Measurements from ENCODE around the gene SPDYA. TPM values are rescaled to one million over a fixed set of nuclear protein-coding genes. Genes with fewer than 3 reads are reported as not detected.

The SPDYA gene
- total RNA-seq, 4 donors from 2014 or later: 3.2 to 7.3 TPM; not detected in 2

DNA sequence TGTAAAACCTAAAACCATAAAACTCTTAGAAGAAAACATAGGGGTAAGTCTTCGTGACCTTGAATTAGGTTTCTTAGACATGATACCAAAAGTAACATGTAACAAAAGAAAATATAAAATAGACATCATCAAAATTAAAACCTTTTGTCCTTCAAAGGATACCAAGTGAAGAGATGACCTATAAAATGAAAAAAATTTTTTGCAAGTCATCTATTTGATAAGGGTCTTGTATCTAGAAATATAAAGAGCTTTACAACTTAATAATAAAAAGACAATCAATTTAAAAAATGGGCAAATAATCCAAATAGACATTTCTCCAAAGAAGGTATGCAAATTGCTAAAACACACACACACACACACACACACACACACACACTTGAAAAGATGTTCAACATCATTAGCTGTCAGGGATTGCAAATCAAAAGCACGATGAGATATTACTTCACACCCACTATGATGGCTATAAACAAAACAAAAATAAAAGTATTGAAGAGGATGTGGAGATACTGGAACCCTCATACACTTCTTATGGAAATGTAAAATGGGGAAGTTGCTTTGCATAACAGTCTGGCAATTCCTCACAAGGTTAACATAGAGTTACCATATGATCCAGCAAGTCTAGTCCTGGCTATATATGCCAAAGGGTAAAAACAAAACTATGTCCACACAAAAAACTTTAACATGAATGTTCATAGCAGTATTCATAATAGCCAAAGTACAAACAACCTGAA is 23.3 kb downstream of the SPDYA start:
- no peak for DNase-seq
- intact Hi-C loops (cut with DNase I; ENCODE audit: low total_unique reads): no loop called here
- no peaks in the 10 kb centered on the region for H3K36me3 ChIP-seq
- no peaks in the 10 kb centered on the region for H3K4me1 ChIP-seq
- no peaks in the 10 kb centered on the region for H3K27me3 ChIP-seq
- TF ChIP-seq POLR2A (IDR thresholded peaks at IDR 0.05): no peak
- TF ChIP-seq, protein P1, sequence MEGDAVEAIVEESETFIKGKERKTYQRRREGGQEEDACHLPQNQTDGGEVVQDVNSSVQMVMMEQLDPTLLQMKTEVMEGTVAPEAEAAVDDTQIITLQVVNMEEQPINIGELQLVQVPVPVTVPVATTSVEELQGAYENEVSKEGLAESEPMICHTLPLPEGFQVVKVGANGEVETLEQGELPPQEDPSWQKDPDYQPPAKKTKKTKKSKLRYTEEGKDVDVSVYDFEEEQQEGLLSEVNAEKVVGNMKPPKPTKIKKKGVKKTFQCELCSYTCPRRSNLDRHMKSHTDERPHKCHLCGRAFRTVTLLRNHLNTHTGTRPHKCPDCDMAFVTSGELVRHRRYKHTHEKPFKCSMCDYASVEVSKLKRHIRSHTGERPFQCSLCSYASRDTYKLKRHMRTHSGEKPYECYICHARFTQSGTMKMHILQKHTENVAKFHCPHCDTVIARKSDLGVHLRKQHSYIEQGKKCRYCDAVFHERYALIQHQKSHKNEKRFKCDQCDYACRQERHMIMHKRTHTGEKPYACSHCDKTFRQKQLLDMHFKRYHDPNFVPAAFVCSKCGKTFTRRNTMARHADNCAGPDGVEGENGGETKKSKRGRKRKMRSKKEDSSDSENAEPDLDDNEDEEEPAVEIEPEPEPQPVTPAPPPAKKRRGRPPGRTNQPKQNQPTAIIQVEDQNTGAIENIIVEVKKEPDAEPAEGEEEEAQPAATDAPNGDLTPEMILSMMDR (IDR thresholded peaks at IDR 0.05): no peak
- H3K27ac ChIP-seq: no peak overlapping the region
- no peak overlapping the region for H3K4me3 ChIP-seq
- no peaks in the 10 kb centered on the region for H3K9me3 ChIP-seq

DNA sequence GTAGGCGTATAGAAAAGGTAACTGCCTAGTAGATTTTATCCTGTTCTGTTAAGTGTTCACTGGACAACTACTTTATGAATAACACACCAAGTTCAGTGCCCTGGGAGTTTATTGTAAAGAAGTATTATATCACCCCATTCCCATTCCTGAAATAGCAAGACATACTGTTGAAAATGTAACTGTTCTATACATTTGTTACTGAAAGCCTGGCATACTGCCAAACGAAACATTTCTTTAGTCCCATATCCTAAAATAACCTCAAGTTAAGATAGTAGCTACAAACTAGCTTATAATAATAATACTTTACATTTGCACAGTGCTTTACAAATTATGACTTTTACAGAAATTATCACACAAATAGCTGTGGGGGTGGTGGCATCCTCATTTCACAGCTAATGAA is 25.1 kb downstream of the SPDYA start:
- intact Hi-C loops (cut with DNase I; ENCODE audit: low total_unique reads): no loop called here
- Histone ChIP-seq H3K36me3 (no peaks in the 10 kb centered on the region), H3K4me3 (no peak overlapping the region), H3K27ac (no peak overlapping the region), H3K9me3 (no peaks in the 10 kb centered on the region), H3K4me1 (no peaks in the 10 kb centered on the region), H3K27me3 (no peaks in the 10 kb centered on the region)
- TF ChIP-seq, protein P1 (IDR thresholded peaks at IDR 0.05): no peak
- TF ChIP-seq POLR2A (IDR thresholded peaks at IDR 0.05): no peak
- DNase-seq: no peak

DNA sequence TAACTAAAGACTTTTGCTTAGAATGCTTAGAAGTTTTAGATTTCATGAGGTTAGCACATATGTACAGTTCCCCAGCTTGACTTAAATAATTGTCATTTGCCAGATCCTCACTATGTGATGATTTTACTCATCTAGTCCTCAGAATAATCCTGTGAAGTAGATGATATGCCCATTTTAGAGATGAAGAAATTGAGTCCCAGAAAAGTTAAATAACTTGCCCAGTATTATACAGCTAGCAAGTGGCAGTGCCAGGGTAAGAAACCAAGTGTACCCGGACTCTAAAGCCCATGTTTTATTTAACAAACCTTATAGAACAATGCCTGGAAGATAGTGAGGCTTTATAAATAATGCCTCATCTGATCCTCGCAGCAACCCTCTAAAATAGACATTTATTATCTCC is 28.3 kb downstream of the SPDYA start:
- Histone ChIP-seq H3K27me3 (no peaks in the 10 kb centered on the region), H3K9me3 (no peaks in the 10 kb centered on the region), H3K4me3 (no peak overlapping the region), H3K36me3 (no peaks in the 10 kb centered on the region), H3K27ac (no peak overlapping the region), H3K4me1 (no peaks in the 10 kb centered on the region)
- TF ChIP-seq, protein P1 (IDR thresholded peaks at IDR 0.05): no peak
- TF ChIP-seq POLR2A (IDR thresholded peaks at IDR 0.05): no peak
- no peak for DNase-seq
- intact Hi-C loops (cut with DNase I; ENCODE audit: low total_unique reads): no loop called here

DNA sequence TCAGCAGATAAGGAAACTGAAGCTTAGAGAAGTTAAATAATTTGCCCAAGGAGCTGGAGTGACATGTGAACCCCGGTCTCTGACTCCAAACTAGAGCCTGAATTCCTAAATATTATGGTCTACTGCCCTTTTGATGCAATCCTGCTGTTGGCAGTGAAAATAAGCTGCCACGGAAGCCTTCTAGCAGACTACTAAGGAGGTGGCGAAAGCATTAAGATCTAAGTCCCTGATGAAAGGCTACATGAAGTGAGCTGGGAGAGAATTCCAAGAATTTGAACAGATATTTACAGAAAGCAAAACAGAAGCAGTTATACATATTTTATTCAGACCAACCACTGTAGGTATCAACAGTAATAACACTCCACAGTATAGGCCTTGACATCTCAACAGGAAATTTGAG is 31.4 kb downstream of the SPDYA start:
- DNase-seq: no peak
- intact Hi-C loops (cut with DNase I; ENCODE audit: low total_unique reads): no loop called here
- no peaks in the 10 kb centered on the region for H3K4me1 ChIP-seq
- TF ChIP-seq, protein P1 (IDR thresholded peaks at IDR 0.05): no peak
- no peak for TF ChIP-seq POLR2A (IDR thresholded peaks at IDR 0.05)
- no peaks in the 10 kb centered on the region for H3K27me3 ChIP-seq
- H3K36me3 ChIP-seq: no peaks in the 10 kb centered on the region
- H3K4me3 ChIP-seq: no peak overlapping the region
- no peak overlapping the region for H3K27ac ChIP-seq
- no peaks in the 10 kb centered on the region for H3K9me3 ChIP-seq

DNA sequence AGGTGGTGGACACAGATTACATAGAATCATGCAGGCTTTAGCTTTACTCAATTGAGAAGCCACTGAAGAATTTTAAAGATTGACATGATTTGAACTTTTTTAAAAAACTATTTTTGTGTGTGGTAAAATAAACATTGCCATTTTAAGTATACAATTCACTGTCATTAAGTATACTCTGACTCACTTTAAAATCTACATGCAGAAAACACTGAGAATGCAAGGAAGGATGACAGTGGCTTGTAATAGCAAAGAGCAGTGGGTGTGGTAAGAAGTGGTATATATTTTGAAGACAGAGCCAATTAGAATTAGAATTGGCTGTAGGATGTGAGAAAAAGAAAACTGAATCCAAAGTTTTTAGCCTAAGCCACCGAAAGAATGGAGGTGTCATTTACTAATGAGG is 44.6 kb downstream of the SPDYA start:
- Histone ChIP-seq H3K27ac (no peak overlapping the region), H3K36me3 (no peaks in the 10 kb centered on the region), H3K27me3 (no peaks in the 10 kb centered on the region), H3K4me1 (no peaks in the 10 kb centered on the region), H3K4me3 (no peak overlapping the region), H3K9me3 (no peaks in the 10 kb centered on the region)
- TF ChIP-seq POLR2A (IDR thresholded peaks at IDR 0.05): no peak
- TF ChIP-seq, protein P1 (IDR thresholded peaks at IDR 0.05): no peak
- intact Hi-C loops (cut with DNase I; ENCODE audit: low total_unique reads): no loop called here
- DNase-seq: no peak
